Left ventricle myocardium superior (tissue), 1 donor: Measurements from ENCODE around the gene FOXN4. TPM values are rescaled to one million over a fixed set of nuclear protein-coding genes. Genes with fewer than 3 reads are reported as not detected.
A peak's percentile ranks its signal among the peaks of the same experiment; 100 is the strongest.

Experiments used
- ATAC-seq: fragments of 200-7000 bp; cut with Tn5 transposase; one replicate; pipeline ENCODE4 v1.9.1; 2020; ENCODE audit warnings: mild to moderate bottlenecking, moderate library complexity
- DNase-seq: peaks from one replicate; pipeline ENCODE4 v3.0.0-alpha.2; 2020
- intact Hi-C: fragments of 100-400 bp; cut with micrococcal nuclease; formaldehyde crosslinking; loops from one replicate; pipeline ENCODE4 v1.11.0; 2022
- total RNA-seq: library from RNA; stranded (reverse); fragmentation: NEBNext Ultra II Directional; extraction: Animal tissue kit (Norgen Biotek cat#: 25700); gene quantifications from one replicate; pipeline ENCODE4 v1.2.1, GENCODE V29; 2021
- donor health status: DM: no; HTN: yes; CAD: no; lungs with severe emphysema.

FOXN4 gene
- total RNA-seq, 1 donor from 2014 or later = not detected

- intact Hi-C loops = no loop called here
- DNase-seq = no peak
- ATAC-seq = no peak
Observed at GRCh38 chr12:109287811-109288469, 21.1 kb downstream of the FOXN4 start.

- DNase-seq (no peak), ATAC-seq (no peak)
- intact Hi-C loops = no loop called here
Observed at GRCh38 chr12:109287181-109287580, 21.9 kb downstream of the FOXN4 start.

GRCh38 chr12:109286652-109287051, 22.4 kb downstream of the FOXN4 start:
- intact Hi-C loops = no loop called here
- DNase-seq = no peak
- ATAC-seq = no peak

GRCh38 chr12:109286252-109286651, 22.8 kb downstream of the FOXN4 start:
- DNase-seq (no peak), ATAC-seq (no peak)
- intact Hi-C loops = no loop called here

GRCh38 chr12:109284392-109284791, 24.7 kb downstream of the FOXN4 start:
- ATAC-seq (no peak), DNase-seq (no peak)
- intact Hi-C loops = no loop called here

GRCh38 chr12:109281452-109281851, 27.6 kb downstream of the FOXN4 start:
- intact Hi-C loops = no loop called here
- ATAC-seq (no peak), DNase-seq (no peak)

GRCh38 chr12:109279525-109279924, 29.6 kb downstream of the FOXN4 start:
- ATAC-seq (no peak), DNase-seq (no peak)
- intact Hi-C loops = no loop called here

GRCh38 chr12:109278912-109279311, 30.2 kb downstream of the FOXN4 start:
- no peak for ATAC-seq
- no peak for DNase-seq
- intact Hi-C loops = no loop called here

- no peak for DNase-seq
- ATAC-seq = peak; percentile 50
- intact Hi-C loops = no loop called here
Observed at GRCh38 chr12:109277899-109278762, 31.0 kb downstream of the FOXN4 start.

GRCh38 chr12:109277255-109277898, 31.7 kb downstream of the FOXN4 start:
- intact Hi-C loops = no loop called here
- DNase-seq (no peak), ATAC-seq (no peak)

- no peak for ATAC-seq
- DNase-seq = no peak
- intact Hi-C loops = no loop called here
Observed at GRCh38 chr12:109276160-109276559, 32.9 kb downstream of the FOXN4 start.

- intact Hi-C loops = no loop called here
- no peak for DNase-seq
- no peak for ATAC-seq
Observed at GRCh38 chr12:109275173-109275572, 33.9 kb downstream of the FOXN4 start.

- intact Hi-C loops = no loop called here
- DNase-seq (no peak), ATAC-seq (no peak)
Observed at GRCh38 chr12:109274381-109274780, 34.7 kb downstream of the FOXN4 start.

- intact Hi-C loops = no loop called here
- ATAC-seq (no peak), DNase-seq (no peak)
Observed at GRCh38 chr12:109273354-109273753, 35.7 kb downstream of the FOXN4 start.

GRCh38 chr12:109271418-109271817, 37.7 kb downstream of the FOXN4 start:
- ATAC-seq = no peak
- intact Hi-C loops = no loop called here
- no peak for DNase-seq

- intact Hi-C loops = no loop called here
- ATAC-seq = no peak
- DNase-seq = no peak
Observed at GRCh38 chr12:109270494-109270893, 38.6 kb downstream of the FOXN4 start.

- ATAC-seq (peak; percentile 52), DNase-seq (peak; percentile 61)
- intact Hi-C loops = no loop called here
Observed at GRCh38 chr12:109269428-109269827, 39.7 kb downstream of the FOXN4 start.

GRCh38 chr12:109268896-109269295, 40.2 kb downstream of the FOXN4 start:
- intact Hi-C loops = no loop called here
- ATAC-seq (no peak), DNase-seq (no peak)

GRCh38 chr12:109267361-109267760, 41.7 kb downstream of the FOXN4 start:
- ATAC-seq (no peak), DNase-seq (no peak)
- intact Hi-C loops = no loop called here
